Measurements from ENCODE around the gene HTR6. TPM values are rescaled to one million over a fixed set of nuclear protein-coding genes. Genes with fewer than 3 reads are reported as not detected.
"Not testable (repeated sequence)": the region's sequence is repeated elsewhere in the genome, so short reads cannot be mapped to it uniquely, and the experiment has no call there.

HTR6 gene
- total and polyA plus RNA-seq, 12 donors: not detected

DNA sequence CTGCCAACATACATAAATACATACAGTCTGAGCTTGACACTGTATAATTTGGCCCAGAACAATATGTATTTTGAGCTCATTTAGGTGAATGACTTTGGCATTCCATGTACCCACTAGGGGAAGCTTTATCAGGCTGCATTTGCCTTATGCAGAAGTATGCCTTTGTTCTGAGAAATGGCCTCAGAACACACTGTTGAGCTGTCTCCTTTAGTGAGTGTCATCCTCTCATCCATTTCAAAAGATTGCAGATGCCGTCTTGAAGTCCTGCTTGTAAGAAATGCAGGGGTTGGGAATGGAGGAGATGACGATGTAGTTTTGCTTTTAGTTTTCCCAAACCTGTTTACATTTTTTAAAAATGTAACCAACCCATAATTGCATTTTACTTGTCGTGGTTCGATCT, 35.3 kb upstream of the HTR6 start:
- H3K36me3 ChIP-seq (replicated peaks in 1 of 2): peaks cover 0 to 29% of the 10 kb centered on the region in 2 donors
- TF ChIP-seq POLR2A (IDR thresholded peaks at IDR 0.05): no peak
- DNase-seq: no peak
- 89 to 96% (median 91%) methylated on average over 4 of the region's 4 CpGs for WGBS, 4 donors
- no peaks in the 10 kb centered on the region for H3K9me3 ChIP-seq (replicated peaks in 1 of 3)
- no peak overlapping the region for H3K27ac ChIP-seq
- no peak overlapping the region for H3K4me3 ChIP-seq
- intact Hi-C loops (cut with DNase I): no loop called here
- peaks cover 0 to 7% of the 10 kb centered on the region in 2 donors for H3K4me1 ChIP-seq (replicated peaks in 1 of 2)
- H3K27me3 ChIP-seq: no peaks in the 10 kb centered on the region

DNA sequence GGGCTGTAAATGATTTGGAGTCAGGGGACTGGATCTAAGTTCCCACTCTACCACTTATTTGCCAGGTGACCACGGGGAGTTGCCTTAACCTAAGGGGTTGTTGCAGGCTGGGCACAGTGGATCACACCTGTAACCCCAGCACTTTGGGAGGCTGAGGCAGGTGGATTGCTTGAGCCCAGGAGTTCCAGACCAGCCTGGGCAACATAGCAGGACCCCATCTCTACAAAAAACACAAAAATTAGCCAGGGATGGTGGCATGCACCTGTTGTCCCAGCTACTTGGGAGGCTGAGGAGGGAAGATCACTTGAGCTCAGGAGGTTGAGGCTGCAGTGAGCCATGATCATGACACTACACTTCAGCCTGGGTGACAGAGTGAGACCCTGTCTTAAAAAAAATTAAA, 34.5 kb upstream of the HTR6 start:
- intact Hi-C loops (cut with DNase I); H3K9me3 ChIP-seq (replicated peaks in 1 of 3); H3K4me1 ChIP-seq (replicated peaks in 1 of 2); H3K4me3 ChIP-seq; H3K27me3 ChIP-seq; H3K27ac ChIP-seq: not testable (repeated sequence)
- H3K36me3 ChIP-seq (replicated peaks in 1 of 2): peaks cover 0 to 29% of the 10 kb centered on the region in 2 donors
- 92 to 100% (median 100%) methylated on average over 1 of the region's 1 CpG; no CpG with 5 or more reads in 1 of the 4 donors for WGBS, 4 donors
- DNase-seq: peak in 1 of 7 donors; percentile 18

DNA sequence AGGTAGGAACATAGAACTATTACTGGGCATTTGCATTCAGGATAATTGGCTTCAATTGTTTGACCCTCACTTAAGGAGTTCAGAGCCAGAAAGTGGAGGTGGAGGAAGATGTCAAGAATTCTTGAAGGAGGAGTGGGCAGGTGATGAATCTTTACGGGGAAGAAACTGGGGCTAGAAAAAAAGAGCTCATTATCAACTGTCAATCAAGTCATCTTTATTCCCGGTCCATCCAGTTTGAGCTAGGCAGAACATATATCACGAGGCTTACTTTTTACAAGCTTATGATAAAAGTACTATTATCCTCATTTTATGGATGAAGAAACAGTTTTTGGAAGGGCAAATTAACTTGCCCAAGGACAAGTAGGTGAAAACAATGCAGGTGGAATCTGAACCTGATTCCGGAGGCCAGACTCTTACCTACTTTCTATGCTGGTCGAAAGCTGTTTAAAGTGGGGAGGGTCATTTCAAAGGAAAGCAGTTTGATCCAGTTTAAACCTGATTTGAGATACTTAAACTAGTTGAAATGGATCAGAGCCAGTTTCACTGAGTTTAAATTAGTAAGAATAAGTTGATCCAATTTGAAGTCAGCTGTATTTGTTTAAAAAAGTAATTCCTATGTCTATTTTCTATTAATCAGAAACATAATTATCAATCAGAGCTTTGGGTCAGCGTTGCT, 33.8 kb upstream of the HTR6 start:
- Histone ChIP-seq H3K27me3 (no peaks in the 10 kb centered on the region), H3K36me3 (replicated peaks in 1 of 2) (peaks cover 0 to 29% of the 10 kb centered on the region in 2 donors), H3K4me3 (no peak overlapping the region), H3K4me1 (replicated peaks in 1 of 2) (peaks cover 0 to 5% of the 10 kb centered on the region in 2 donors), H3K27ac (no peak overlapping the region), H3K9me3 (replicated peaks in 1 of 3) (no peaks in the 10 kb centered on the region)
- DNase-seq: no peak
- intact Hi-C loops (cut with DNase I): no loop called here
- 81 to 85% (median 83%) methylated on average over 6 of the region's 6 CpGs for WGBS, 4 donors
- TF ChIP-seq POLR2A (IDR thresholded peaks at IDR 0.05): no peak
- TF ChIP-seq, protein P1, sequence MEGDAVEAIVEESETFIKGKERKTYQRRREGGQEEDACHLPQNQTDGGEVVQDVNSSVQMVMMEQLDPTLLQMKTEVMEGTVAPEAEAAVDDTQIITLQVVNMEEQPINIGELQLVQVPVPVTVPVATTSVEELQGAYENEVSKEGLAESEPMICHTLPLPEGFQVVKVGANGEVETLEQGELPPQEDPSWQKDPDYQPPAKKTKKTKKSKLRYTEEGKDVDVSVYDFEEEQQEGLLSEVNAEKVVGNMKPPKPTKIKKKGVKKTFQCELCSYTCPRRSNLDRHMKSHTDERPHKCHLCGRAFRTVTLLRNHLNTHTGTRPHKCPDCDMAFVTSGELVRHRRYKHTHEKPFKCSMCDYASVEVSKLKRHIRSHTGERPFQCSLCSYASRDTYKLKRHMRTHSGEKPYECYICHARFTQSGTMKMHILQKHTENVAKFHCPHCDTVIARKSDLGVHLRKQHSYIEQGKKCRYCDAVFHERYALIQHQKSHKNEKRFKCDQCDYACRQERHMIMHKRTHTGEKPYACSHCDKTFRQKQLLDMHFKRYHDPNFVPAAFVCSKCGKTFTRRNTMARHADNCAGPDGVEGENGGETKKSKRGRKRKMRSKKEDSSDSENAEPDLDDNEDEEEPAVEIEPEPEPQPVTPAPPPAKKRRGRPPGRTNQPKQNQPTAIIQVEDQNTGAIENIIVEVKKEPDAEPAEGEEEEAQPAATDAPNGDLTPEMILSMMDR (IDR thresholded peaks at IDR 0.05): no peak

DNA sequence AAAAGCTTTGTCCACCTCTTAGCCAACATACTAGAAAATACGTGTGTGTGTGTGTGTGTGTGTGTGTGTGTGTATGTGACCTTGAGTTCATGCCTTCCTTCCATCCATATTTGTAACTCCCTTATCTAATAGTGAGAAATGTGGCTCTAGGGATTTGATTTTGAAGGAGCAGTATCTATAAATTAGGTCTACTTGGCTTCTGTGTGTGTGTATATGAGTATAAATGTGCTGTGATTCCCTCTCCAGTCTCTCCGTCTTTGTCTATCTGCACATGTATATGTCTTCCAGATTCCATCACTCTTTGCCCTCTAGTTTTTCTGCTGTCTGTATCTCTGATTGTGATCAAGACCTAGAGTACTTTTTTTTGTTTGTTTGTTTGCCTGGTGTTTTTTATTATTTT, 32.5 kb upstream of the HTR6 start:
- Histone ChIP-seq H3K27me3 (no peaks in the 10 kb centered on the region), H3K27ac (no peak overlapping the region), H3K4me3 (no peak overlapping the region), H3K36me3 (replicated peaks in 1 of 2) (peaks cover 0 to 17% of the 10 kb centered on the region in 2 donors), H3K9me3 (replicated peaks in 1 of 3) (no peaks in the 10 kb centered on the region), H3K4me1 (replicated peaks in 1 of 2) (no peaks in the 10 kb centered on the region)
- TF ChIP-seq, protein P1 (IDR thresholded peaks at IDR 0.05): no peak
- DNase-seq: no peak
- intact Hi-C loops (cut with DNase I): no loop called here
- 67 to 76% (median 70%) methylated on average over 2 of the region's 2 CpGs for WGBS, 4 donors

DNA sequence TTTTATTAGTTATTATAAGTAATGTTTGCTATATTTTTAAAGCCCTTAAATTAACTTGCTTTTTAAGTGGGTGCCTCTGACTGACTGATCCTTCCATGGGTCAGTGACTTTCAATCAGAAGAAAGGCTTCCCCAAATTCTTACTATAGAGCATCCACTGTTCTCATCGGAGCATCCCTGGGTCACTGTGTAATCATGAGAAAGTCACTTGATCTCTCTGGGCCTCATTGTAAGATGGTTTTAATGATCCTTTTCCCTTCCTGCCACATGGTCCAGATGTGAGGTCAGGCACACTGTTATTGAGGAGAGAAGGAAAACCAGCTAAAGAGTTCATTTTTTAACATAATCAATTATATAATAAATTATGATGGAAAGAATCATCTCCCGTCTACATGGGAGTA, 31.6 kb upstream of the HTR6 start:
- no peaks in the 10 kb centered on the region for H3K27me3 ChIP-seq
- no peak overlapping the region for H3K27ac ChIP-seq
- intact Hi-C loops (cut with DNase I): no loop called here
- H3K4me3 ChIP-seq: no peak overlapping the region
- no peaks in the 10 kb centered on the region for H3K9me3 ChIP-seq (replicated peaks in 1 of 3)
- no peak for DNase-seq
- H3K4me1 ChIP-seq (replicated peaks in 1 of 2): no peaks in the 10 kb centered on the region
- TF ChIP-seq, protein P1 (IDR thresholded peaks at IDR 0.05): no peak
- TF ChIP-seq POLR2A (IDR thresholded peaks at IDR 0.05): no peak
- peaks cover 0 to 8% of the 10 kb centered on the region in 2 donors for H3K36me3 ChIP-seq (replicated peaks in 1 of 2)
- WGBS, 4 donors: 79 to 88% (median 84%) methylated on average over 2 of the region's 2 CpGs

DNA sequence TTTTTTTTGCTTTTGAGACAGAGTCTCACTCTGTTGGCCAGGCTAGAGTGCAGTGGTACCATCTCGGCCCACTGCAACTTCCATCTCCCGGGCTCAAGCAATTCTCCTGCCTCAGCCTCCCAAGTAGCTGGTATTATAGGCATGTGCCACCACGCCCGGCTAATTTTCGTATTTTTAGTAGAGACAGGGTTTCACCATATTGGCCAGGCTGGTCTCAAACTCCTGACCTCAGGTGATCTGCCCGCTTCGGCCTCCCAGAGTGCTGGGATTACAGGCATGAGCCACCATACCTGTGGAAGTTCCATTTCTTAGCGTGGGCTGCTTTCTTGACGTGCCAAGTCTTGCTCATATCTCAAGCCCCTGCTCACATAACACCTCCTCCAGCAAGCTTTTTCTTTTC, 29.6 kb upstream of the HTR6 start:
- H3K4me1 ChIP-seq (replicated peaks in 1 of 2); H3K9me3 ChIP-seq (replicated peaks in 1 of 3); intact Hi-C loops (cut with DNase I); H3K4me3 ChIP-seq; H3K36me3 ChIP-seq (replicated peaks in 1 of 2); DNase-seq; H3K27ac ChIP-seq; H3K27me3 ChIP-seq: not testable (repeated sequence)
- 88 to 98% (median 94%) methylated on average over 9 of the region's 9 CpGs for WGBS, 4 donors
